Sigmoid colon (tissue), 7 donors: ENCODE data around the gene UQCRQ. TPM values are rescaled to one million over a fixed set of nuclear protein-coding genes. Genes with fewer than 3 reads are reported as not detected.

Experiments
- DNase-seq: peaks from one replicate; pipeline ENCODE4 v3.0.0-alpha.2; 2019
- H3K27ac ChIP-seq, 4 donors: fragments of 200-600 bp; sonication (generic); one replicate each; pipeline ENCODE4 v1.5.1; 2016 to 2019; ENCODE audit warnings: mild to moderate bottlenecking in 1 of 4
- H3K27me3 ChIP-seq, 3 donors: fragments of 200-600 bp; sonication (generic); one replicate each; pipeline ENCODE4 v1.5.1; 2019; ENCODE audit warnings: mild to moderate bottlenecking in 1 of 3
- H3K36me3 ChIP-seq, 4 donors: fragments of 200-600 bp; sonication (generic); one replicate each; pipeline ENCODE4 v1.5.1; 2016 to 2019
- H3K4me1 ChIP-seq, 4 donors: fragments of 200-600 bp; sonication (generic); one replicate each; pipeline ENCODE4 v1.5.1; 2017 to 2019
- H3K4me3 ChIP-seq, 4 donors: fragments of 200-600 bp; sonication (generic); one replicate each; pipeline ENCODE4 v1.5.1; 2017 to 2019; ENCODE audit warnings: mild to moderate bottlenecking in 2 of 4, moderate library complexity in 1 of 4
- H3K9me3 ChIP-seq, 4 donors: fragments of 200-600 bp in 3 of 4; sonication (generic) in 3 of 4; one replicate each; pipeline versions ENCODE4 v1.5.1 to v1.6.1; 2013 to 2019
- CTCF ChIP-seq, 4 experiments: fragments of 450-650 bp in 3 of 4; fragments of 200-600 bp in 1 of 4; IDR thresholded peaks; one replicate each; pipeline ENCODE4 v1.5.1; 2016 to 2019; ENCODE audit warnings: antibody characterized with exemption in 4 of 4, mild to moderate bottlenecking in 3 of 4, moderate library complexity in 2 of 4
- EP300 ChIP-seq, 4 donors: sonication (generic); formaldehyde crosslinking; IDR thresholded peaks; one replicate each; pipeline ENCODE4 v1.6.1; 2017; ENCODE audit warnings: antibody characterized with exemption in 4 of 4
- POLR2A ChIP-seq, 2 donors: fragments of 450-650 bp; IDR thresholded peaks; one replicate each; pipeline ENCODE4 v1.6.1; 2016; ENCODE audit warnings: antibody characterized with exemption in 2 of 2, mild to moderate bottlenecking in 2 of 2, moderate library complexity in 2 of 2
- POLR2AphosphoS5 ChIP-seq, 4 donors: sonication (generic); formaldehyde crosslinking; IDR thresholded peaks; one replicate each; pipeline ENCODE4 v1.6.1; 2017; ENCODE audit warnings: antibody characterized with exemption in 4 of 4
- WGBS, 2 donors: extraction: QIAGEN DNeasy Blood & Tissue Kit; methylation state at CpG; one replicate each; pipeline ENCODE4 v1.1.7; 2013; 5-methylcytosine and 5-hydroxymethylcytosine counted together
- intact Hi-C: fragments of 100-400 bp; cut with DNase I; formaldehyde crosslinking; loops from one replicate; pipeline ENCODE4 v1.15.1; 2023
- polyA plus RNA-seq, 3 donors: library from polyadenylated mRNA; stranded (reverse); fragments of 200-250 nt; gene quantifications; one replicate each; pipeline ENCODE4 v1.2.3, GENCODE V29; 2013
- total RNA-seq, 4 donors: library from RNA; depleted of rRNA; stranded (reverse); fragments of >200 nt; gene quantifications; one replicate each; pipeline ENCODE4 v1.1.0, GENCODE V29; 2016
- donor health status: healthy with polysubstance abuse.
- donor health status: Bipolar disorder and iron deficiency.
- donor health status: healthy.

UQCRQ gene
- total and polyA plus RNA-seq, 7 donors = 113 to 936 (median 230) TPM

- H3K9me3 ChIP-seq = no peaks in the 10 kb centered on the region
- H3K4me1 ChIP-seq = peaks cover 0 to 24% (median 13%) of the 10 kb centered on the region in 4 donors
- 90 to 91% methylated on average over 5 of the region's 5 CpGs for WGBS, 2 donors
- peaks cover 0 to 61% (median 11%) of the 10 kb centered on the region in 4 donors for H3K36me3 ChIP-seq
- no peak for DNase-seq
- H3K4me3 ChIP-seq = no peak overlapping the region
- H3K27ac ChIP-seq = no peak overlapping the region
- intact Hi-C loops = no loop called here
- H3K27me3 ChIP-seq = no peaks in the 10 kb centered on the region
- TF ChIP-seq EP300 (IDR thresholded peaks at IDR 0.05) (no peak), POLR2AphosphoS5 (IDR thresholded peaks at IDR 0.05) (peak in 1 of 4 donors; percentile 4), CTCF (IDR thresholded peaks at IDR 0.05) (no peak), POLR2A (IDR thresholded peaks at IDR 0.05) (no peak)
Measured at GRCh38 chr5:132871459-132872284, 5.2 kb downstream of the UQCRQ start.

DNA sequence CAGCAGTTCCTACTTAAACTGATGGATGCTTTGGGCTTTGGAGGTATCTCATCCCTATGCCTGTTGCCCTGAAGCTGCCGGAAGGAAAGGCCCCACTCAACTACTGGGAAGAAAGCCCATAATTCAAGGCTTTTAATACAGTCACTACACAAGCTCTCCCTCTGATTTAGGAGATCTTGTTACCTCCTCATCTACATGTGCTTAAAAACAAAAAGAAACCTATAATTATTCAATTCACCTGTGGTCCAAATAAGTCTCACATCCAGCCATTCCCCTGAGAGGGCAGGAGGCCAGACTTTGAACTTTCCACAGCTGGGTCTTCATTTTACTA, 6.3 kb downstream of the UQCRQ start:
- no peaks in the 10 kb centered on the region for H3K27me3 ChIP-seq
- H3K4me3 ChIP-seq = no peak overlapping the region
- intact Hi-C loops = no loop called here
- WGBS, 2 donors = 100% methylated on average over 1 of the region's 1 CpG
- no peak for TF ChIP-seq EP300 (IDR thresholded peaks at IDR 0.05)
- no peak for TF ChIP-seq POLR2AphosphoS5 (IDR thresholded peaks at IDR 0.05)
- no peak for TF ChIP-seq POLR2A (IDR thresholded peaks at IDR 0.05)
- TF ChIP-seq CTCF (IDR thresholded peaks at IDR 0.05) = no peak
- no peak for DNase-seq
- H3K4me1 ChIP-seq = peaks cover 0 to 19% (median 11%) of the 10 kb centered on the region in 4 donors
- H3K9me3 ChIP-seq = no peaks in the 10 kb centered on the region
- peak overlapping the region in 1 of 4 donors; percentile 17 for H3K27ac ChIP-seq
- H3K36me3 ChIP-seq = peaks cover 0 to 68% (median 11%) of the 10 kb centered on the region in 4 donors

- Histone ChIP-seq H3K4me3 (no peak within 1 kb of the TSS), H3K4me1 (peaks cover 0 to 20% (median 12%) of the 10 kb centered on the region in 4 donors), H3K9me3 (no peaks in the 10 kb centered on the region), H3K36me3 (peaks cover 0 to 67% (median 11%) of the 10 kb centered on the region in 4 donors), H3K27ac (peak within 1 kb of the TSS in 1 of 4 donors; percentile 17), H3K27me3 (no peaks in the 10 kb centered on the region)
- no peak for DNase-seq
- TF ChIP-seq POLR2AphosphoS5 (IDR thresholded peaks at IDR 0.05) (peak in 2 of 4 donors; percentile 12 to 31), CTCF (IDR thresholded peaks at IDR 0.05) (no peak), EP300 (IDR thresholded peaks at IDR 0.05) (no peak), POLR2A (IDR thresholded peaks at IDR 0.05) (no peak)
- WGBS, 2 donors = 25 to 61% methylated on average over 6 of the region's 6 CpGs
- intact Hi-C loops = no loop called here
Measured at GRCh38 chr5:132873119-132873929, 6.9 kb downstream of the UQCRQ start, which contains the start of gene LEAP2. Gene LEAP2 (plus strand): TSS chr5:132873668. CDS start chr5:132873695, 27 bp downstream.

- Histone ChIP-seq H3K27me3 (no peaks in the 10 kb centered on the region), H3K9me3 (no peaks in the 10 kb centered on the region), H3K36me3 (peaks cover 0 to 67% (median 11%) of the 10 kb centered on the region in 4 donors), H3K4me1 (peaks cover 0 to 20% (median 11%) of the 10 kb centered on the region in 4 donors), H3K27ac (no peak overlapping the region), H3K4me3 (no peak overlapping the region)
- intact Hi-C loops = no loop called here
- TF ChIP-seq CTCF (IDR thresholded peaks at IDR 0.05) = no peak
- no peak for TF ChIP-seq EP300 (IDR thresholded peaks at IDR 0.05)
- TF ChIP-seq POLR2AphosphoS5 (IDR thresholded peaks at IDR 0.05) = no peak
- no peak for TF ChIP-seq POLR2A (IDR thresholded peaks at IDR 0.05)
- WGBS, 2 donors = 96 to 97% methylated on average over 3 of the region's 3 CpGs
- DNase-seq = no peak
Measured at GRCh38 chr5:132873930-132874271, 7.5 kb downstream of the UQCRQ start.
